Heart left ventricle (tissue), 16 donors: ENCODE data around the gene PRPF6. TPM values are rescaled to one million over a fixed set of nuclear protein-coding genes. Genes with fewer than 3 reads are reported as not detected.

Experiments
- ATAC-seq, 4 donors: fragments of 200-7000 bp; cut with Tn5 transposase; one replicate each; pipeline ENCODE4 v1.9.1; 2020 to 2022; ENCODE audit warnings: moderate library complexity in 4 of 4, mild to moderate bottlenecking in 3 of 4, moderate number of reproducible peaks in 1 of 4
- DNase-seq, 5 donors: peaks; one replicate each; pipeline ENCODE4 v3.0.0-alpha.2; 2020
- H3K27ac ChIP-seq, 12 donors: fragments of 200-600 bp; sonication (generic) in 4 of 12; one replicate each; pipeline versions ENCODE4 v1.5.0 to v1.8.0; 2016 to 2022; ENCODE audit warnings: mild to moderate bottlenecking in 2 of 12
- H3K27me3 ChIP-seq, 9 donors: fragments of 200-600 bp; sonication (generic) in 2 of 9; one replicate each; pipeline versions ENCODE4 v1.5.1 to v1.8.0; 2016 to 2022; ENCODE audit warnings: mild to moderate bottlenecking in 3 of 9
- H3K36me3 ChIP-seq, 9 donors: fragments of 200-600 bp; sonication (generic) in 2 of 9; one replicate each; pipeline versions ENCODE4 v1.5.0 to v1.8.0; 2018 to 2022; ENCODE audit warnings: mild to moderate bottlenecking in 2 of 9
- H3K4me1 ChIP-seq, 12 donors: fragments of 200-600 bp; sonication (generic) in 4 of 12; one replicate each; pipeline versions ENCODE4 v1.5.0 to v1.8.0; 2016 to 2022; ENCODE audit warnings: mild to moderate bottlenecking in 3 of 12
- H3K4me3 ChIP-seq, 12 donors: fragments of 200-600 bp; sonication (generic) in 4 of 12; one replicate each; pipeline versions ENCODE4 v1.5.0 to v1.8.0; 2017 to 2022; ENCODE audit warnings: mild to moderate bottlenecking in 9 of 12, moderate library complexity in 4 of 12
- H3K9me3 ChIP-seq, 12 donors: fragments of 200-600 bp; sonication (generic) in 4 of 12; one replicate each; pipeline versions ENCODE4 v1.5.0 to v1.8.0; 2016 to 2022; ENCODE audit warnings: mild to moderate bottlenecking in 1 of 12
- CTCF ChIP-seq, 12 donors: fragments of 200-600 bp; sonication (generic) in 4 of 12; IDR thresholded peaks; one replicate each; pipeline versions ENCODE4 v1.5.0 to v1.8.0; 2018 to 2022; ENCODE audit warnings: antibody characterized with exemption in 12 of 12, mild to moderate bottlenecking in 5 of 12
- POLR2A ChIP-seq, 2 donors: fragments of 450-650 bp; IDR thresholded peaks; one replicate each; pipeline ENCODE4 v1.6.1; 2017; ENCODE audit warnings: antibody characterized with exemption in 2 of 2, mild to moderate bottlenecking in 2 of 2, moderate library complexity in 2 of 2
- WGBS, 4 donors: extraction: QIAGEN DNeasy Blood & Tissue Kit in 2 of 4; methylation state at CpG; one replicate each; pipeline versions ENCODE4 v1.1.5 to v1.1.7; 2013 to 2018; 5-methylcytosine and 5-hydroxymethylcytosine counted together
- intact Hi-C, 10 donors: fragments of 100-400 bp; cut with DNase I; formaldehyde crosslinking; loops; one replicate each; pipeline versions ENCODE4 v1.11.1 to v1.14.2; 2022
- polyA plus RNA-seq, 2 donors: library from polyadenylated mRNA; stranded (reverse); fragments of 200-250 nt; gene quantifications; one replicate each; pipeline ENCODE4 v1.2.3, GENCODE V29; 2013
- total RNA-seq, 9 donors: library from RNA; depleted of rRNA in 2 of 9; stranded (reverse); fragments of >200 nt in 2 of 9; fragmentation: NEBNext Ultra II Directional in 3 of 9; extraction: Animal tissue kit (Norgen Biotek cat#: 25700) in 3 of 9; gene quantifications; one replicate each; pipeline versions ENCODE4 v1.1.0 to v1.2.4, GENCODE V29; 2016 to 2023
- donor health status: ischemic (EF 13 %, LVEDD 7.1; RV severe dilation, severe dysfunction).
- donor health status: healthy with polysubstance abuse.
- donor health status: DM: no; HTN: yes; CAD: no.
- donor health status: DM: no; HTN: no; CAD: no.
- donor health status: ischemic (EF 25% LVEDD 6.9; RV normal size, moderate dysfunction).
- donor health status: ischemic (EF 25% LVEDD 5.7; RV mildly dilated, moderate dysfunction).
- donor health status: healthy.
- donor health status: DM: yes; HTN: yes; CAD: no.
- donor health status: ischemic (EF 35%, LVEDD 5.7; RV mildly dilated, moderate dysfunction).
- donor health status: nonischemic (EF 11% LVEDD 7.7; RV severe dilation, severe dysfunction).
- donor health status: DM: yes; HTN: yes; CAD: no.
- donor health status: PGD.
- donor health status: ischemic (EF 29% LVEDD 5.4; RV normal size, mild dysfunction).
- donor health status: nonischemic (EF 23%, LVEDD 6.1; RV moderate dilation, normal function).

Gene PRPF6
- total and polyA plus RNA-seq, 11 donors = 31.0 to 62.6 (median 47.6) TPM

- Histone ChIP-seq H3K27ac (peak overlapping the region; percentile 78 to 96 (median 91)), H3K9me3 (no peaks in the 10 kb centered on the region), H3K4me3 (peak overlapping the region in 11 of 12 donors; percentile 20 to 91 (median 61)), H3K27me3 (peaks cover 0 to 61% (median 14%) of the 10 kb centered on the region in 9 donors), H3K36me3 (peaks cover 0 to 23% (median 8%) of the 10 kb centered on the region in 9 donors), H3K4me1 (peaks cover 0 to 54% (median 29%) of the 10 kb centered on the region in 12 donors)
- ATAC-seq (no peak), DNase-seq (no peak)
- WGBS, 4 donors = 67 to 72% (median 69%) methylated on average over 9 to 11 of the region's 11 CpGs
- TF ChIP-seq CTCF (IDR thresholded peaks at IDR 0.05) (no peak), POLR2A (IDR thresholded peaks at IDR 0.05) (no peak)
- intact Hi-C loops = no loop called here
These were observed 70.1 kb downstream of the PRPF6 start for GRCh38 chr20:64051033-64051452.

GRCh38 chr20:64051561-64052325, 70.8 kb downstream of the PRPF6 start:
- peak in 1 of 2 donors; percentile 38 for TF ChIP-seq POLR2A (IDR thresholded peaks at IDR 0.05)
- TF ChIP-seq CTCF (IDR thresholded peaks at IDR 0.05) = no peak
- H3K36me3 ChIP-seq = peaks cover 0 to 20% (median 8%) of the 10 kb centered on the region in 9 donors
- H3K27ac ChIP-seq = peak overlapping the region; percentile 78 to 96 (median 91)
- peaks cover 0 to 59% (median 32%) of the 10 kb centered on the region in 12 donors for H3K4me1 ChIP-seq
- intact Hi-C loops = no loop called here
- peak overlapping the region in 7 of 12 donors; percentile 32 to 91 (median 65) for H3K4me3 ChIP-seq
- ATAC-seq = peak; percentile 45 to 72 (median 55)
- peak; percentile 87 to 92 (median 89) for DNase-seq
- H3K27me3 ChIP-seq = peaks cover 0 to 59% (median 14%) of the 10 kb centered on the region in 9 donors
- no peaks in the 10 kb centered on the region for H3K9me3 ChIP-seq
- 57 to 76% (median 68%) methylated on average over 13 to 15 of the region's 15 CpGs for WGBS, 4 donors

GRCh38 chr20:64052326-64052722, 71.4 kb downstream of the PRPF6 start:
- H3K27me3 ChIP-seq = peaks cover 0 to 58% (median 14%) of the 10 kb centered on the region in 9 donors
- H3K4me1 ChIP-seq = peaks cover 0 to 65% (median 34%) of the 10 kb centered on the region in 12 donors
- DNase-seq = no peak
- intact Hi-C loops = no loop called here
- no peaks in the 10 kb centered on the region for H3K9me3 ChIP-seq
- peak overlapping the region; percentile 68 to 96 (median 91) for H3K27ac ChIP-seq
- peaks cover 0 to 14% (median 8%) of the 10 kb centered on the region in 9 donors for H3K36me3 ChIP-seq
- ATAC-seq = no peak
- peak overlapping the region in 7 of 12 donors; percentile 5 to 32 (median 22) for H3K4me3 ChIP-seq
- WGBS, 4 donors = 66 to 78% (median 73%) methylated on average over 9 to 10 of the region's 10 CpGs
- TF ChIP-seq POLR2A (IDR thresholded peaks at IDR 0.05) (no peak), CTCF (IDR thresholded peaks at IDR 0.05) (no peak)
